Mammary epithelial cell (primary cell): ENCODE results near the gene MAN1A2.

ENCODE experiments used
- CTCF ChIP-seq, 2 donors: IDR thresholded peaks in 1 of 2; conservative IDR thresholded peaks in 1 of 2; 2 replicates each; pipeline ENCODE4 v1.5.1; 2011 to 2012; ENCODE audit warnings: inconsistent platforms in 2 of 2, low read length in 2 of 2, mild to moderate bottlenecking in 2 of 2, control low read depth in 1 of 2, low read depth in 1 of 2; ENCODE audit not compliant: insufficient read depth in 1 of 2; ENCODE audit errors: extremely low read depth in 1 of 2
- EZH2 ChIP-seq: IDR thresholded peaks from 2 replicates; pipeline ENCODE4 v1.6.1; 2012; ENCODE audit warnings: low read length, inconsistent platforms, borderline replicate concordance

- TF ChIP-seq CTCF (conservative IDR thresholded peaks at IDR 0.05 in 1 of 2, IDR thresholded peaks at IDR 0.05 in 1 of 2; ENCODE audit: extremely low read depth in 1 of 2, insufficient read depth in 1 of 2, low read depth in 1 of 2, low read length in 2 of 2): no peak
- TF ChIP-seq EZH2: no peak
Measured at GRCh38 chr1:117481410-117481809, 114.2 kb downstream of the MAN1A2 start.
